ENCODE measurements around the gene SEMA5A.

The SEMA5A gene

GRCh38 chr5:9288234-9288633 lies 257.6 kb downstream of the SEMA5A start:
- Histone ChIP-seq H3K18ac (ENCODE audit: low read length) (no peak overlapping the region), H2BK12ac (ENCODE audit: low read length) (no peak overlapping the region), H2BK15ac (ENCODE audit: low read length) (no peak overlapping the region), H2AFZ (ENCODE audit: low read length) (no peak overlapping the region), H3K9ac (ENCODE audit: low read depth, low read length, poor library complexity) (peak overlapping the region; percentile 54), H2AK5ac (ENCODE audit: low read depth, low read length) (no peak overlapping the region), H3K23ac (ENCODE audit: low read depth, low read length, poor library complexity) (no peak overlapping the region), H2BK120ac (ENCODE audit: low read depth, low read length) (no peak overlapping the region), H3K14ac (ENCODE audit: low read length) (peak overlapping the region; percentile 72), H2BK5ac (ENCODE audit: low read length) (no peak overlapping the region), H3K4me3 (ENCODE audit: low read length in 2 of 2) (no peak overlapping the region), H3K27me3 (ENCODE audit: control insufficient read depth in 3 of 3, insufficient read depth in 3 of 3, low read depth in 1 of 3, low read length in 3 of 3) (no peaks in the 10 kb centered on the region), H3K27ac (replicated peaks; ENCODE audit: low read length) (peak overlapping the region; percentile 1), H3K79me1 (ENCODE audit: low read depth, low read length) (no peaks in the 10 kb centered on the region), H3K4me1 (ENCODE audit: control insufficient read depth in 2 of 2, insufficient read depth in 1 of 2, low read depth in 1 of 2, low read length in 2 of 2) (peaks cover 3 to 5% of the 10 kb centered on the region in 2 donors), H3K36me3 (replicated peaks in 1 of 2; ENCODE audit: control insufficient read depth in 2 of 2, insufficient read depth in 2 of 2, low read length in 2 of 2) (no peaks in the 10 kb centered on the region), H3K9me3 (replicated peaks in 1 of 2; ENCODE audit: control insufficient read depth in 2 of 2, insufficient read depth in 1 of 2, low read depth in 1 of 2, low read length in 2 of 2) (no peaks in the 10 kb centered on the region), H3K4ac (ENCODE audit: low read length) (no peak overlapping the region), H3K4me2 (ENCODE audit: insufficient read depth, low read length, poor library complexity, severe bottlenecking) (no peak overlapping the region), H4K91ac (ENCODE audit: low read depth, low read length, poor library complexity) (no peak overlapping the region), H4K8ac (ENCODE audit: low read depth, low read length) (no peak overlapping the region)
- no peak for DNase-seq (ENCODE audit: low spot score)
- WGBS, 2 donors (ENCODE audit: extremely low coverage in 2 of 2, insufficient read length in 2 of 2, insufficient replicate concordance in 1 of 2): no CpG with 5 or more reads among the region's 7 CpGs

DNA sequence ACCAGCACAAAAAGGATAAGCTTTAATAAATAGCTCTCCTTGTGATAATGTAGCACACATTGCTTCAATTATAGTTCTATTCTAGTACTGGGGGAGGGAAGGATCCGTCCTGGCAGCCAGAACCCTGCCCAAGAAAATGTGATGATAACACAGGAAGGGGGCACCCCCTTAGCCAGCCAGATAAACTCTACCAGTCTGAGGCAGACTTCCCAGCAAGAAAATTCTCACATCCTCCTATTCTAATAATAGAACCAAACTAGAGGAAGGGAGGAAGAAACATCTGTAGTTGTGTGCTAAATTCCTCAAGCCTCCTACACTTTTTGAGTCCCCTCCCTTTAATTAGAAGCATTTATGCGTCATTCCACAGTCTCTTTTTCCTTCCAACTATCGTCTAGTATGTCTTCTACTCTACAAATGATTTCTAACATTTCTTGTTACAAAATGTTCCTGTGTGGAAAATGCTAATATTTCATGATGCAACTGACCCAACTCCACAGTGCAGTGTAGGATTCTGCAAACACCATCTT lies 261.0 kb downstream of the SEMA5A start:
- Histone ChIP-seq H2BK12ac (ENCODE audit: low read length) (no peak overlapping the region), H2AFZ (ENCODE audit: low read length) (no peak overlapping the region), H4K91ac (ENCODE audit: low read depth, low read length, poor library complexity) (no peak overlapping the region), H3K23ac (ENCODE audit: low read depth, low read length, poor library complexity) (no peak overlapping the region), H3K79me1 (ENCODE audit: low read depth, low read length) (no peaks in the 10 kb centered on the region), H2BK5ac (ENCODE audit: low read length) (no peak overlapping the region), H4K8ac (ENCODE audit: low read depth, low read length) (no peak overlapping the region), H3K14ac (ENCODE audit: low read length) (no peak overlapping the region), H2AK5ac (ENCODE audit: low read depth, low read length) (no peak overlapping the region), H2BK120ac (ENCODE audit: low read depth, low read length) (no peak overlapping the region), H3K27me3 (ENCODE audit: control insufficient read depth in 3 of 3, insufficient read depth in 3 of 3, low read depth in 1 of 3, low read length in 3 of 3) (no peaks in the 10 kb centered on the region), H3K18ac (ENCODE audit: low read length) (no peak overlapping the region), H2BK15ac (ENCODE audit: low read length) (no peak overlapping the region), H3K4me3 (ENCODE audit: low read length in 2 of 2) (no peak overlapping the region), H3K36me3 (replicated peaks in 1 of 2; ENCODE audit: control insufficient read depth in 2 of 2, insufficient read depth in 2 of 2, low read length in 2 of 2) (no peaks in the 10 kb centered on the region), H3K9ac (ENCODE audit: low read depth, low read length, poor library complexity) (no peak overlapping the region), H3K4me2 (ENCODE audit: insufficient read depth, low read length, poor library complexity, severe bottlenecking) (no peak overlapping the region), H3K27ac (replicated peaks; ENCODE audit: low read length) (no peak overlapping the region), H3K4me1 (ENCODE audit: control insufficient read depth in 2 of 2, insufficient read depth in 1 of 2, low read depth in 1 of 2, low read length in 2 of 2) (peaks cover 3 to 5% of the 10 kb centered on the region in 2 donors), H3K9me3 (replicated peaks in 1 of 2; ENCODE audit: control insufficient read depth in 2 of 2, insufficient read depth in 1 of 2, low read depth in 1 of 2, low read length in 2 of 2) (no peaks in the 10 kb centered on the region), H3K4ac (ENCODE audit: low read length) (no peak overlapping the region)
- WGBS, 2 donors (ENCODE audit: extremely low coverage in 2 of 2, insufficient read length in 2 of 2, insufficient replicate concordance in 1 of 2): no CpG with 5 or more reads among the region's 3 CpGs
- DNase-seq (ENCODE audit: low spot score): no peak

DNA sequence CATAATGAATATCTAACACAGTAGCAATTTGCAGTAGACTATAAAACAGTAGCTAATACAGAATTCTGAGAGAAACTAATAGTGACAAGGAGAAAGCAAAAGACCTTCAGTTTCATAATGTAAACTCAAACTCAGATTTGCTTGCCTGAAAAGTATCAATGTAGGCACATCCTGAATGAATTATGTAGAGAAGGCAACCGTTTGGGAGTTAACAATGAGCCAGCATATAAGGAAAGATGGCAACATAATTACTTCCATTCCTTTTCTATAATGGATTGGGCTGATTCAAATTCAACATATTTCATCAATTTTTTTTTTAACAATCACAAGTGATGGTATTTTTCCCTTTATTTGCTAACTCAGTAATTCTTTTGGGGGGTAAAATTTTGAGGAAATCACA lies 261.6 kb downstream of the SEMA5A start:
- Histone ChIP-seq H3K23ac (ENCODE audit: low read depth, low read length, poor library complexity) (no peak overlapping the region), H3K79me1 (ENCODE audit: low read depth, low read length) (no peaks in the 10 kb centered on the region), H2BK15ac (ENCODE audit: low read length) (no peak overlapping the region), H3K14ac (ENCODE audit: low read length) (no peak overlapping the region), H4K91ac (ENCODE audit: low read depth, low read length, poor library complexity) (no peak overlapping the region), H3K9ac (ENCODE audit: low read depth, low read length, poor library complexity) (no peak overlapping the region), H4K8ac (ENCODE audit: low read depth, low read length) (no peak overlapping the region), H2BK120ac (ENCODE audit: low read depth, low read length) (no peak overlapping the region), H3K4me1 (ENCODE audit: control insufficient read depth in 2 of 2, insufficient read depth in 1 of 2, low read depth in 1 of 2, low read length in 2 of 2) (peaks cover 3 to 5% of the 10 kb centered on the region in 2 donors), H3K18ac (ENCODE audit: low read length) (no peak overlapping the region), H3K36me3 (replicated peaks in 1 of 2; ENCODE audit: control insufficient read depth in 2 of 2, insufficient read depth in 2 of 2, low read length in 2 of 2) (peaks cover 0 to 1% of the 10 kb centered on the region in 2 donors), H3K4ac (ENCODE audit: low read length) (no peak overlapping the region), H3K9me3 (replicated peaks in 1 of 2; ENCODE audit: control insufficient read depth in 2 of 2, insufficient read depth in 1 of 2, low read depth in 1 of 2, low read length in 2 of 2) (peaks cover 0 to 2% of the 10 kb centered on the region in 2 donors), H3K4me2 (ENCODE audit: insufficient read depth, low read length, poor library complexity, severe bottlenecking) (no peak overlapping the region), H2AFZ (ENCODE audit: low read length) (no peak overlapping the region), H3K27ac (replicated peaks; ENCODE audit: low read length) (no peak overlapping the region), H3K4me3 (ENCODE audit: low read length in 2 of 2) (no peak overlapping the region), H3K27me3 (ENCODE audit: control insufficient read depth in 3 of 3, insufficient read depth in 3 of 3, low read depth in 1 of 3, low read length in 3 of 3) (no peaks in the 10 kb centered on the region), H2BK12ac (ENCODE audit: low read length) (no peak overlapping the region), H2BK5ac (ENCODE audit: low read length) (no peak overlapping the region), H2AK5ac (ENCODE audit: low read depth, low read length) (no peak overlapping the region)
- WGBS, 2 donors (ENCODE audit: extremely low coverage in 2 of 2, insufficient read length in 2 of 2, insufficient replicate concordance in 1 of 2): no CpG with 5 or more reads among the region's 1 CpG
- no peak for DNase-seq (ENCODE audit: low spot score)

GRCh38 chr5:9283473-9283872 lies 262.4 kb downstream of the SEMA5A start:
- H3K23ac ChIP-seq (ENCODE audit: low read depth, low read length, poor library complexity): no peak overlapping the region
- H3K79me1 ChIP-seq (ENCODE audit: low read depth, low read length): peaks cover 1% of the 10 kb centered on the region
- H3K27me3 ChIP-seq (ENCODE audit: control insufficient read depth in 3 of 3, insufficient read depth in 3 of 3, low read depth in 1 of 3, low read length in 3 of 3): no peaks in the 10 kb centered on the region
- H4K91ac ChIP-seq (ENCODE audit: low read depth, low read length, poor library complexity): no peak overlapping the region
- DNase-seq (ENCODE audit: low spot score): no peak
- no peak overlapping the region for H3K18ac ChIP-seq (ENCODE audit: low read length)
- no peak overlapping the region for H3K4me2 ChIP-seq (ENCODE audit: insufficient read depth, low read length, poor library complexity, severe bottlenecking)
- no peak overlapping the region for H3K27ac ChIP-seq (replicated peaks; ENCODE audit: low read length)
- peaks cover 0 to 4% of the 10 kb centered on the region in 2 donors for H3K9me3 ChIP-seq (replicated peaks in 1 of 2; ENCODE audit: control insufficient read depth in 2 of 2, insufficient read depth in 1 of 2, low read depth in 1 of 2, low read length in 2 of 2)
- H3K4me3 ChIP-seq (ENCODE audit: low read length in 2 of 2): no peak overlapping the region
- no peak overlapping the region for H2AK5ac ChIP-seq (ENCODE audit: low read depth, low read length)
- WGBS, 2 donors (ENCODE audit: extremely low coverage in 2 of 2, insufficient read length in 2 of 2, insufficient replicate concordance in 1 of 2): no CpG with 5 or more reads among the region's 1 CpG
- H3K9ac ChIP-seq (ENCODE audit: low read depth, low read length, poor library complexity): no peak overlapping the region
- H3K14ac ChIP-seq (ENCODE audit: low read length): no peak overlapping the region
- H3K36me3 ChIP-seq (replicated peaks in 1 of 2; ENCODE audit: control insufficient read depth in 2 of 2, insufficient read depth in 2 of 2, low read length in 2 of 2): peaks cover 0 to 3% of the 10 kb centered on the region in 2 donors
- no peak overlapping the region for H2BK5ac ChIP-seq (ENCODE audit: low read length)
- H2BK120ac ChIP-seq (ENCODE audit: low read depth, low read length): no peak overlapping the region
- H3K4ac ChIP-seq (ENCODE audit: low read length): no peak overlapping the region
- no peak overlapping the region for H2BK12ac ChIP-seq (ENCODE audit: low read length)
- H3K4me1 ChIP-seq (ENCODE audit: control insufficient read depth in 2 of 2, insufficient read depth in 1 of 2, low read depth in 1 of 2, low read length in 2 of 2): peaks cover 3 to 5% of the 10 kb centered on the region in 2 donors
- H2AFZ ChIP-seq (ENCODE audit: low read length): no peak overlapping the region
- H2BK15ac ChIP-seq (ENCODE audit: low read length): no peak overlapping the region
- no peak overlapping the region for H4K8ac ChIP-seq (ENCODE audit: low read depth, low read length)
